ENCODE results near the gene PDGFRB.

PDGFRB gene

GRCh38 chr5:150162142-150162513, 6.5 kb upstream of the PDGFRB start:
- FAIRE-seq, result no peak

GRCh38 chr5:150161242-150162141, 5.8 kb upstream of the PDGFRB start:
- FAIRE-seq, result no peak

DNA sequence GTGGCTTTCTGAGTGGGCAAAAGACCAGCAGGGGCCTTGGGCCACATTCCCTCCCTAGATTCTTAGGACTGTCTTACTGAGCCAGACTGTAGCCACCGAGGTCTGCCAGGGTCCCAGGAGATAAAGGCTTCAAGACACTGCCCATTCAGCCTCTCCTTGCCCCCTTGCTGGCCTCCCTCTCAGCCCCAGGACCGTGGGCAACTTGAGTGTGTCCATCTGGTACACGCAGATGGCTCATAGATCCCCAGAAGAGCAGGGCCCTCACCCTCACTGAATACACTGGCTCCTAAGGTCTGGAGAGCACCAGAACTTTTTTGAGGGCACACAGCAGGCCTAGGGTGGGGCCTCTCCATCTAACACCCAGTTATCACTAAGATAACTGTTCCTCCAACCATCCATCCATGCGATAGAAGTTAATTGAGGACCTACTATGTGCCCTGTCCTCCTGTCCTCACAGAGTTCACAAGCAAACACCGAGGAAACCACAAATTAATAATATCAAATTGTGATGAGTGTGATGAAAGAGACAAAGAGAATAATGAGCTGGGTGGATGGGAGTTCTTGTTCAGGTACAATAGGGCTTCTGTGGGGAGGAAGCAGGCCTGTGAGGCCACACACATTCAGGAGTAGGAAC, 4.9 kb upstream of the PDGFRB start:
- no peak for FAIRE-seq

- no peak for FAIRE-seq
Measured at GRCh38 chr5:150159741-150160179, 4.1 kb upstream of the PDGFRB start.

GRCh38 chr5:150159031-150159430, 3.4 kb upstream of the PDGFRB start:
- FAIRE-seq, result no peak

GRCh38 chr5:150158170-150158949, 2.7 kb upstream of the PDGFRB start:
- no peak for FAIRE-seq

DNA sequence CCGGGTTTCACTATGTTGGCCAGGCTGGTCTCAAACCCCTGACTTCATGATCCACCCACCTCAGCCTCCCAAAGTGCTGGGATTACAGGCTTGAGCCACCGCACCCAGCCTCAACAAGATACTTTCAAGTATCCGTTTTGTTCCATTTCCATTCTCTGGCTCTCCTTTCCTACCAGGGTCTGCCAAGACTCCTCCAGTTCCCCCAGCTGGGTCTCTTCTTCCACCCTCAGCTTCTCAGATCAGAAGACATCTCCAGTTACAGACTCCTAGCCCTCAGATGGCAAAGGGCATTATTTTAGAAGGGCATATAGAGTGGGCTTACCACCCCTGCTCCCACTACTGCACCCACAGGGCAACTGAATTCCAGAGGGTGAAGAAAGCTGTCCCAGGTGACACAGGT, 1.5 kb upstream of the PDGFRB start:
- FAIRE-seq, result no peak

GRCh38 chr5:150156540-150156939, 895 bp upstream of the PDGFRB start:
- no peak for FAIRE-seq

- FAIRE-seq, result no peak
Measured at GRCh38 chr5:150156027-150156368, 353 bp upstream of the PDGFRB start.

DNA sequence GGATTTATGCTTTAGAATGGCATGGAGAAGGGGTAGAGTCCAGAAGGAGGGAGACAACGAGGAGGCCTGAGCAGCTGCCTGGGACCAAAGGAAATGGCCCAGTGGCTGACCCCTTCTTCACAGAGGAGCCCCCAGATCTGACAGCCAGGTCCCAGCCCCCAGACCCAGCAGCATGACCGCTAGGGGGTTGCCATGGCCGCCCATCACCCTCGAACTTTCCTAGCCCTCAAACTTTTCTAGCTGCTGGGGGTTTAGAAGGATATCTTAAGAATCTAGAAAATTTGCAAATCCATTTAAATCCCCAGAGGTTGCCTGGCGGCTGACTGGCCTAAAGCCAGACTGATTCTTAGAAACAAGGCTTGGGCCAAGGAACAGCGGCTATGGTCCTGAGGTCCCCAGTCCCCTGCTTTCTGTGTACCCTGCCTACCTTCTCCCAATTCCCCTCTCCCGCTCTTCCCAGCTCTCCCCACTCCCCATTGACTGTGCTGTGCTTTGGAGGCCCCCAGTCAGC, 972 bp downstream of the PDGFRB start:
- no peak for FAIRE-seq

DNA sequence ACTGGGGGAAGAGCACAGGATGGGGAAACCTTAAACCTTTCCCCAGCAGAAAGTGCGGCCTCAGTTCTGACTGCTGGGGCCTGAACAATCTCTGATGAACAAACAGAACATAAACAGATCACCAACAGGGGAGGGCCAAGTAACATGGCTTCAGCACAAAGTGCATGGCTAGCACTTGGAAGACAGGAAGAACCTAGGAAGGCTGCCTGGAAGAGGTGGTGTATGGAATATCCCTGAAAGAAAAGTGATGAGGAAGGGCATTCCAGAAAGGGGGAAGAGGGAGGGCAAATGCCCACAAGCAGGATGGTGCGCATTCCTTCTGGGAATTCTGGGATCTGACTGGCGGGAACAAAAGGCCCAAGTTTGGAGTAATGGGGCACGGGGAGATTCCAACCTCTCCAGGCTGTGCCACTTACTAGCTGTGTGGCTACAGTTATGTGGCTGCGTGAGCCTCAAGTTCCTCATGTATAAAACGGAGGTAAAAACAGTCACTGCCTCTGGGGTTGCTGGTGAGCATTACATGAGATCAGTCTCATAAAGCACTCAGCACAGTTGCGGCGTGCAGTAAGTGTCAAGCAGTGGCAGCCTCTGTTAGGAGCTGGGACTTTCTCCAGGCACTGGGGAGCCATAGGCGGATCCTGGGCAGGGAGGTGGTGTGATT, 1.6 kb downstream of the PDGFRB start:
- FAIRE-seq, result no peak

- no peak for FAIRE-seq
Measured at GRCh38 chr5:150153483-150153882, 2.2 kb downstream of the PDGFRB start.

DNA sequence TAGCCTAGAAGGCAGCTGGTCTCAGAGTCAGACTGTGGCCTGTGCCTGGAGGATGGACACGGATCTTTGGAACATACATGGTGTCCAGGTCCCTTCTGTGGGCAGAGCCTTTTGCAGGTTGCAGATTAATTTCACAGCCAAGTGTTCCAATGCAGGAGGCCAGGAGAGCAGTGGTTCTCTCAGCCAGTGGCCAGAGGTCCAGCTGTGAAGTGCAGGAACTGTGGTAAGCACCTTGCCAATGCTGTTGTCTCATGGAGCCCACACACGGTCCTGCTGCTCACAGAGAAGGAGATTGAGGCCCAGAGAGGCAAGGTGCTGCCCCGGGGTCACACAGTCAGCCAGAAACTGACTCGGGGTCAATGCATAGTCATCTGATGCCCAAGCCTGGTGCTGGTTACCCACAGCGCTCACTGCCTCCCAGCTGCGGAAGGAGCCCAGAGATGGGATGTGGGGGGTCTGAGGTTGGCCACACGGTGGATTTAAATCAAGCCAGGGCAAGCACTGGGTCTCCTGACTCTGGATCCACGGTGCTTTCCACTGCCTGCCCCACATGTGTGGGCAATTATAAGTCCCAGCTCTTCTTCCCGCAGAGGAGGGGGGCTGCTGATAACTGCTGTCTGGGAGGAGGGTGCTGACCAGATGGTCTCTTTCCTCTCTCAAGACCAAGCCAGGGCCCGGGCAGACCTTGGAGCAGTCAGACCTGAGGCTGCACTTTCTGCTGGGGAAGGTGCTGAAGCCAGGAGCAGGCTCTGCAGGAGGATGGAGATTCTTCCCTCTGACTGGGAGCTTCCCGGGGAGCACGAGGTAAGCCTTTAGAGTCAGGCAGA, 2.8 kb downstream of the PDGFRB start:
- FAIRE-seq, result no peak

- FAIRE-seq, result no peak
Measured at GRCh38 chr5:150149618-150150017, 6.0 kb downstream of the PDGFRB start.

DNA sequence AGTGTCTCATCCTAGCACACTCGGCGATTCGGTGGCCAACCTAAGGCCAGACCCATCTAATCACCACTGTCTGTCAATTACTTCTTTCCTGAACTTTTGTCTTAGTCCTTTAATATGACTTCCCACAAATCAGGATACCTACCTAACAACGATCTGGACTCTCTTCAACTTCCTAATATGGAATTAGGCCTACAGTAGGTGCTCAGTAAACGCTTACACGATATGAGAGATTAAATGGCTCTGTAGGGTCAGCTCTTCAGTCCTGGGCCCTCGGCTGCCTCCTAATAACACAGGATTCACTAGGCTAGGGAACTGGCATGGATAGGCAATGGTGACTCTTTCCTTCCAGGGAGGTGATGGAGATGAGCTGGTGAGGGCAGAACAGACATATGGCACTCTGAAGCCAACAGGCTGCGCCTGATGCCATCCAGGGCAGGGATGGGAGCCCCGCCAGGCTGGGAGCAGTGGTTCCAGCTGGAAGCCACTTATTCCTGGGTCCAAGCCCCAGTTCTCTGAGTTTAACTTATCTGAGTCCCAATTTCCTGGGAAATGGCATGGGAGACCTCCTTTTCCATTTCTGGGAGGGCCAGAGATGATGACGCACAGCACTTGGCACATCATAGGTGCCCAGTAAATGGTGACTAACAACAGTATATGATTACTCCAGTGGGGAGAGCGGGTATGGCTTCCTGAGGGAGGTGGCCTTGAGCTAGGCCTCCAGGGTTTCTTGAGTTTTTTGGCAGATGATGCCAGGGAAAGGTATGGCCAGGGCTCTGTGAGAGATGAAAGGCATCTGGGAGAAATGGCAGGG, 7.3 kb downstream of the PDGFRB start:
- no peak for FAIRE-seq

- no peak for FAIRE-seq
Measured at GRCh38 chr5:150147670-150148069, 8.0 kb downstream of the PDGFRB start.

DNA sequence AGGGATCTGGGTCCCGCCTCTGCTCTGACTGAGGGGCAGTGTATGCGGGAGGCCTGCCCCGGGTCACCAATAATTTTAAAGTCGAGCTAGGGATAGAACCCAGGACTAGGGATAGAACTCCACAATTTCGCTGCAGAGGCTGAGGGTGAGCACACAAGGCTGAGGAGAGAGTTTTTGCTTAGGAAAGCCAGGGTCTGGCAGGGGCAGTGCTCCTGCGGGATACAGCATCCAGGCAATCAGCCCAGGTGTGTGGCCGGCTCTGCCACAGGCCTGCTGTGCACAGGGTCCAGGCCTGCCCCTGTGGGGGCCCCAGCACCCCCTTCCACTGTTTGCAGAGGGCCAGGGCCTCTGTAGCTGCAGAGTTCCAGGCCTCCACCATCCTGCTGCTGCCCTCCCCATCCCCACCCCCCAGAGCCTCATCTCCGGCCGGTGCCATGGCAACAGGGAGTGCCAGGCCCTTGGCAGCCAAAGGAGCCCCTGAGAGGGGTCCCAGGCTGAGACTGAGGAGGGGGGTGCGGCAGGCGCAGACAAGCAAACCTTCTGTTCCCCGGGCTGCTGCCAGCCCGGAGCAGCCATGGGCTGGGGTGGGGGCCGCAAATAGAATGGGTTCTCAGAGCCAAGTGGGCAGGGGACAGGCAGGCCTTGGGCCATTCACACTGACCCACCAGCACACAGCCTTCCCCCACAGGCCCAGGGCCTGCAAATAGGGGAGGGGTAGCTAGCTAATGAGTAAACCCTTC, 8.6 kb downstream of the PDGFRB start:
- FAIRE-seq, result no peak

GRCh38 chr5:150146235-150146634, 9.4 kb downstream of the PDGFRB start:
- no peak for FAIRE-seq

- FAIRE-seq, result no peak
Measured at GRCh38 chr5:150144879-150145278, 10.8 kb downstream of the PDGFRB start.

GRCh38 chr5:150144246-150144801, 11.3 kb downstream of the PDGFRB start:
- no peak for FAIRE-seq
